B cell (primary cell): ENCODE measurements around the gene C11orf86. TPM values are rescaled to one million over a fixed set of nuclear protein-coding genes. Genes with fewer than 3 reads are reported as not detected.

ENCODE experiments used
- ATAC-seq: fragments of 200-7000 bp; cut with Tn5 transposase; one replicate; pipeline ENCODE4 v1.10.0; 2021; ENCODE audit warnings: low read depth, mild to moderate bottlenecking, moderate number of reproducible peaks, moderate library complexity
- CTCF ChIA-PET: fragments of 350-600 bp; sonication (Branson Sonifier 250); formaldehyde crosslinking; loops from one replicate; lab custom pipeline; 2021; ENCODE audit warnings: antibody characterized with exemption, inconsistent platforms; lab: Charles Lee
- POLR2A ChIA-PET: fragments of 350-600 bp; sonication (Branson Sonifier 250); formaldehyde crosslinking; loops from one replicate; lab custom pipeline; 2021; ENCODE audit warnings: antibody characterized with exemption; lab: Charles Lee
- DNase-seq: peaks from one replicate; pipeline ENCODE4 v3.0.0; 2013
- H2AFZ ChIP-seq: 2 replicates; pipeline ENCODE4 v1.6.1; 2012; ENCODE audit warnings: mild to moderate bottlenecking, low read depth, low read length; ENCODE audit not compliant: insufficient read depth, poor library complexity, severe bottlenecking
- H3K27ac ChIP-seq, 2 donors: 1 replicate in 1 of 2; 2 replicates in 1 of 2; pipeline ENCODE4 v1.5.1; 2012 to 2013; ENCODE audit warnings: low read length in 2 of 2, mild to moderate bottlenecking in 2 of 2, moderate library complexity in 1 of 2
- H3K27me3 ChIP-seq, 4 experiments: fragments of 200-600 bp in 1 of 4; sonication (generic) in 1 of 4; replicated peaks in 1 of 4; 1 replicate in 2 of 4; 2 replicates in 2 of 4; pipeline versions ENCODE4 v1.6.1 to v1.7.0; 2013 to 2016; ENCODE audit warnings: low read length in 3 of 4, mild to moderate bottlenecking in 2 of 4, mixed read lengths in 1 of 4, moderate library complexity in 1 of 4; ENCODE audit not compliant: insufficient read depth in 4 of 4, control insufficient read depth in 3 of 4; ENCODE audit errors: control extremely low read depth in 1 of 4
- H3K36me3 ChIP-seq, 2 experiments: replicated peaks in 1 of 2; 1 replicate in 1 of 2; 2 replicates in 1 of 2; pipeline versions ENCODE4 v1.6.1 to v1.7.1; 2013; ENCODE audit warnings: low read length in 1 of 2; ENCODE audit not compliant: insufficient read depth in 2 of 2, control insufficient read depth in 1 of 2; ENCODE audit errors: control extremely low read depth in 1 of 2, extremely low read depth in 1 of 2
- H3K4me1 ChIP-seq, 2 donors: fragments of 200-600 bp in 1 of 2; sonication (generic) in 1 of 2; 1 replicate in 1 of 2; 2 replicates in 1 of 2; pipeline versions ENCODE4 v1.5.1 to v1.6.1; 2013 to 2017; ENCODE audit warnings: low read length in 2 of 2; ENCODE audit not compliant: control insufficient read depth in 2 of 2, insufficient read depth in 2 of 2
- H3K4me2 ChIP-seq: replicated peaks from 2 replicates; pipeline ENCODE3; 2012; ENCODE audit warnings: mild to moderate bottlenecking, low read depth, low read length; ENCODE audit not compliant: poor library complexity, severe bottlenecking
- H3K4me3 ChIP-seq, 5 experiments: fragments of 200-600 bp in 1 of 5; sonication (generic) in 1 of 5; 1 replicate in 3 of 5; 2 replicates in 2 of 5; pipeline versions ENCODE4 v1.5.1 to v1.7.0; 2011 to 2016; ENCODE audit warnings: low read length in 4 of 5, mild to moderate bottlenecking in 4 of 5, low read depth in 2 of 5, control low read depth in 1 of 5, moderate library complexity in 1 of 5; ENCODE audit not compliant: insufficient read depth in 1 of 5; ENCODE audit errors: control extremely low read depth in 1 of 5, extremely low read depth in 1 of 5
- H3K79me2 ChIP-seq: fragments of 200-600 bp; sonication (generic); one replicate; pipeline ENCODE4 v1.6.0; 2016; ENCODE audit warnings: low read length; ENCODE audit not compliant: control insufficient read depth, insufficient read depth
- H3K9ac ChIP-seq: fragments of 200-600 bp; sonication (generic); 2 replicates; pipeline ENCODE4 v1.6.1; 2017; ENCODE audit warnings: mild to moderate bottlenecking, low read length, moderate library complexity
- H3K9me3 ChIP-seq, 3 donors: one replicate each; pipeline versions ENCODE4 v1.6.1 to v1.7.1; 2013; ENCODE audit warnings: low read length in 2 of 3; ENCODE audit not compliant: control insufficient read depth in 2 of 3, insufficient read depth in 1 of 3; ENCODE audit errors: control extremely low read depth in 1 of 3
- H4K20me1 ChIP-seq: 2 replicates; pipeline ENCODE4 v1.6.0; 2012; ENCODE audit warnings: mild to moderate bottlenecking, low read length; ENCODE audit not compliant: insufficient read depth, control insufficient read depth, poor library complexity, severe bottlenecking
- H3K27ac Mint-ChIP-seq: one replicate; pipeline ENCODE4 v1.8.0; 2021; ENCODE audit warnings: mixed read lengths
- H3K27me3 Mint-ChIP-seq: one replicate; pipeline ENCODE4 v1.8.0; 2021; ENCODE audit warnings: mixed read lengths
- H3K4me1 Mint-ChIP-seq: one replicate; pipeline ENCODE4 v1.8.0; 2021; ENCODE audit warnings: mixed read lengths
- H3K4me3 Mint-ChIP-seq: one replicate; pipeline ENCODE4 v1.8.0; 2021; ENCODE audit warnings: mixed read lengths
- H3K9me3 Mint-ChIP-seq: one replicate; pipeline ENCODE4 v1.8.0; 2022; ENCODE audit warnings: mixed read lengths; ENCODE audit not compliant: insufficient read depth
- CTCF ChIP-seq: fragments of 200-600 bp; IDR thresholded peaks from one replicate; pipeline ENCODE4 v1.8.0; 2022; ENCODE audit warnings: antibody characterized with exemption, mild to moderate bottlenecking
- EZH2 ChIP-seq: IDR thresholded peaks from 2 replicates; pipeline ENCODE4 v1.6.1; 2012; ENCODE audit warnings: borderline replicate concordance, low read depth, mild to moderate bottlenecking, moderate library complexity, low read length; ENCODE audit not compliant: insufficient read depth, poor library complexity, severe bottlenecking
- WGBS: methylation state at CpG from one replicate; pipeline ENCODE4 v1.1.5; 2013; ENCODE audit warnings: missing lambda C conversion rate; ENCODE audit not compliant: insufficient coverage; 5-methylcytosine and 5-hydroxymethylcytosine counted together
- intact Hi-C: fragments of 100-400 bp; cut with micrococcal nuclease; formaldehyde crosslinking; loops from one replicate; pipeline ENCODE4 v1.10.0; 2022
- polyA minus RNA-seq: library from RNA; depleted of rRNA, polyadenylated mRNA; stranded (reverse); fragments of >200 nt; gene quantifications from 2 replicates; pipeline ENCODE4 v1.2.3, GENCODE V29; 2012
- polyA plus RNA-seq: library from polyadenylated mRNA; depleted of rRNA; stranded (reverse); fragments of >200 nt; gene quantifications from 2 replicates; pipeline ENCODE4 v1.2.3, GENCODE V29; 2012
- total RNA-seq, 2 donors: library from RNA; stranded (reverse); fragments of 120-200 nt in 1 of 2; gene quantifications; 1 replicate in 1 of 2; 2 replicates in 1 of 2; pipeline versions ENCODE4 v1.2.3 to v1.2.4, GENCODE V29; 2013 to 2022

C11orf86 gene, protein sequence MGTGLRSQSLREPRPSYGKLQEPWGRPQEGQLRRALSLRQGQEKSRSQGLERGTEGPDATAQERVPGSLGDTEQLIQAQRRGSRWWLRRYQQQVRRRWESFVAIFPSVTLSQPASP
- not detected in 2 replicates for total RNA-seq
- not detected for total RNA-seq (2013)
- not detected in 2 replicates for polyA plus RNA-seq
- not detected in 2 replicates for polyA minus RNA-seq

GRCh38 chr11:66974724-66975404 is at the start of gene C11orf86:
C11orf86 (plus strand) TSS chr11:66975304; CDS start chr11:66975363, 59 bp downstream.
- Histone ChIP-seq H3K27ac (no peak within 1 kb of the TSS), H3K27me3 (peaks cover 0 to 10% (median 3%) of the 10 kb centered on the region in 4 experiments), H3K4me2 (no peak within 1 kb of the TSS), H3K4me3 (no peak within 1 kb of the TSS), H3K9me3 (peaks cover 0 to 39% (median 9%) of the 10 kb centered on the region in 3 donors), H3K79me2 (no peaks in the 10 kb centered on the region), H4K20me1 (no peaks in the 10 kb centered on the region), H3K36me3 (no peaks in the 10 kb centered on the region), H2AFZ (no peak within 1 kb of the TSS), H3K4me1 (no peaks in the 10 kb centered on the region), H3K9ac (no peak within 1 kb of the TSS)
- ChIA-PET CTCF (interaction anchor here (1.5 kb wide), 1 partner anchor 279 kb away, joined by 4 read pairs; no protein-coding TSS in a partner anchor), POLR2A (no interaction called here)
- TF ChIP-seq EZH2 (no peak), CTCF (no peak)
- Mint-ChIP-seq H3K4me1 (no peaks in the 10 kb centered on the region), H3K4me3 (no peak within 1 kb of the TSS), H3K27me3 (peaks cover 25% of the 10 kb centered on the region), H3K9me3 (peaks cover 2% of the 10 kb centered on the region), H3K27ac (no peak within 1 kb of the TSS)
- intact Hi-C loops: no loop called here
- WGBS: 92% methylated on average over 8 of the region's 10 CpGs
- ATAC-seq: no peak
- DNase-seq: no peak

DNA sequence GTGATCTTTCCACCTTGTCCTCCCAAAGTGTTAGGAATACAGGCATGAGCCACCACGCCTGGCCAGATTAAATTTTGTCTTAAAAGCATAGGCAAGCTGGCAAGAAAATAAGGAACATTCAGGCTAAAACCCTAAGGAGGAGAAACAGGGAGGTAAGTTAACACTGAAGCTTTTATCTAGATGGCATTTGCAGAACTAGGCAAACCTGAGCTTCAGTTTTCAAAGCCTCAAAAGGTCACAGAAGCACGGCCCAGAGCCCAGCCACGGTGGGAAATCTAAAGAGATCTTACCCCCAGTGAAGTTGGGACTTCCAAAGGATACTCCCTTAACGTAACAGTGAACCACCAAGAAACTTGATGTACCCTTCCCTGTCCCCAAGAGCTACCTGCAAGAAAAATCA is 45.4 kb upstream of the C11orf86 start:
- no peak overlapping the region for H3K27ac ChIP-seq
- POLR2A ChIA-PET: no interaction called here
- H3K9me3 Mint-ChIP-seq: peaks cover 2% of the 10 kb centered on the region
- no peak for DNase-seq
- no peak overlapping the region for H2AFZ ChIP-seq
- H3K4me1 Mint-ChIP-seq: no peaks in the 10 kb centered on the region
- no peak overlapping the region for H3K4me3 Mint-ChIP-seq
- peaks cover 0 to 3% (median 0%) of the 10 kb centered on the region in 4 experiments for H3K27me3 ChIP-seq
- no peaks in the 10 kb centered on the region for H3K79me2 ChIP-seq
- CTCF ChIA-PET: no interaction called here
- no peak for ATAC-seq
- H4K20me1 ChIP-seq: no peaks in the 10 kb centered on the region
- H3K27me3 Mint-ChIP-seq: peaks cover 21% of the 10 kb centered on the region
- H3K27ac Mint-ChIP-seq: no peak overlapping the region
- no peak for TF ChIP-seq EZH2
- TF ChIP-seq CTCF: no peak
- intact Hi-C loops: no loop called here
- no peak overlapping the region for H3K4me2 ChIP-seq
- H3K36me3 ChIP-seq: no peaks in the 10 kb centered on the region
- no peak overlapping the region for H3K9ac ChIP-seq
- peaks cover 0 to 3% (median 0%) of the 10 kb centered on the region in 3 donors for H3K9me3 ChIP-seq
- WGBS: no CpG with 5 or more reads among the region's 4 CpGs
- H3K4me1 ChIP-seq: no peaks in the 10 kb centered on the region
- no peak overlapping the region for H3K4me3 ChIP-seq
